K562 (cell line): ENCODE data around the gene SLC35E2B. TPM values are rescaled to one million over a fixed set of nuclear protein-coding genes. Genes with fewer than 3 reads are reported as not detected.
A peak's percentile ranks its signal among the peaks of the same experiment; 100 is the strongest.

Source experiments
- CREM ChIP-seq: IDR thresholded peaks from 2 replicates; pipeline ENCODE4 v1.6.1; 2014; ENCODE audit warnings: antibody characterized with exemption, low read depth
- CTCF ChIP-seq, 3 experiments: IDR thresholded peaks in 2 of 3; conservative IDR thresholded peaks in 1 of 3; 2 replicates each; pipeline ENCODE4 v1.5.1; 2011 to 2012; ENCODE audit warnings: low read length in 3 of 3, mild to moderate bottlenecking in 3 of 3, control low read depth in 2 of 3, improper control_type of control experiment in 1 of 3, inconsistent platforms in 1 of 3, low read depth in 1 of 3, mixed read lengths in 1 of 3, moderate library complexity in 1 of 3; ENCODE audit not compliant: insufficient read depth in 2 of 3
- ELF2 ChIP-seq: fragments of 250-450 bp; sonication (Bioruptor Pico); IDR thresholded peaks from 2 replicates; pipeline ENCODE4 v1.5.0; 2021; ENCODE audit warnings: mild to moderate bottlenecking
- ERF ChIP-seq: fragments of 450-650 bp; formaldehyde crosslinking; IDR thresholded peaks from 2 replicates; pipeline ENCODE4 v1.4.0; 2020; ENCODE audit warnings: mild to moderate bottlenecking, mixed read lengths
- FOXA3 ChIP-seq, 2 experiments: fragments of 450-650 bp in 1 of 2; sonication (generic) in 1 of 2; formaldehyde crosslinking; IDR thresholded peaks in 1 of 2; conservative IDR thresholded peaks in 1 of 2; 2 replicates each; pipeline versions ENCODE4 v1.4.0 to v1.8.0; 2020 to 2022; ENCODE audit warnings: mild to moderate bottlenecking in 2 of 2, missing genetic modification reagents in 1 of 2
- PRDM10 ChIP-seq: fragments of 450-650 bp; IDR thresholded peaks from 2 replicates; pipeline ENCODE4 v1.6.1; 2018; ENCODE audit not compliant: partially characterized antibody
- RHOXF2B ChIP-seq: fragments of 250-450 bp; sonication (Bioruptor Pico); conservative IDR thresholded peaks from 2 replicates; pipeline ENCODE4 v1.5.1; 2021
- SPI1 ChIP-seq: IDR thresholded peaks from 2 replicates; pipeline ENCODE4 v1.6.1; 2011; ENCODE audit warnings: low read depth, low read length, control low read depth, borderline replicate concordance
- TARDBP ChIP-seq: fragments of 450-650 bp; IDR thresholded peaks from 2 replicates; pipeline ENCODE4 v1.6.1; 2016
- TBL1XR1 ChIP-seq, 2 experiments: IDR thresholded peaks; 2 replicates each; pipeline ENCODE4 v1.6.1; 2012; ENCODE audit warnings: improper control_type of control experiment in 2 of 2, low read length in 2 of 2, mild to moderate bottlenecking in 1 of 2
- TRIM28 ChIP-seq: fragments of 450-650 bp; IDR thresholded peaks from 2 replicates; pipeline ENCODE4 v1.6.1; 2017
- YY1 ChIP-seq, 3 experiments: IDR thresholded peaks; 2 replicates each; pipeline ENCODE4 v1.6.1; 2011; ENCODE audit warnings: low read length in 2 of 3, mild to moderate bottlenecking in 2 of 3, moderate library complexity in 2 of 3, borderline replicate concordance in 1 of 3, control low read depth in 1 of 3, low read depth in 1 of 3; ENCODE audit not compliant: insufficient read depth in 3 of 3, insufficient replicate concordance in 2 of 3, control insufficient read depth in 1 of 3, insufficient read length in 1 of 3; ENCODE audit errors: extremely low read depth in 1 of 3
- ZBED1 ChIP-seq: IDR thresholded peaks from 2 replicates; pipeline ENCODE4 v1.6.1; 2014
- ZBTB9 ChIP-seq: fragments of 450-650 bp; formaldehyde crosslinking; IDR thresholded peaks from 2 replicates; pipeline ENCODE4 v1.4.0; 2020; ENCODE audit warnings: mild to moderate bottlenecking, moderate library complexity
- ZKSCAN1 ChIP-seq: fragments of 150-350 bp; IDR thresholded peaks from 2 replicates; pipeline ENCODE4 v1.6.1; 2016; ENCODE audit warnings: low read depth, low read length
- ZNF583 ChIP-seq: fragments of 250-450 bp; sonication (Bioruptor Pico); IDR thresholded peaks from 2 replicates; pipeline ENCODE4 v1.4.0; 2020
- ZNF76 ChIP-seq: fragments of 250-450 bp; sonication (Bioruptor Pico); IDR thresholded peaks from 2 replicates; pipeline ENCODE4 v1.4.0; 2020; ENCODE audit warnings: mild to moderate bottlenecking, moderate library complexity, borderline replicate concordance
- polyA plus RNA-seq, 8 experiments: library from polyadenylated mRNA; depleted of rRNA in 4 of 8; stranded (reverse) in 5 of 8; unstranded in 3 of 8; fragments of >200 nt; fragmentation: Nextera tagmentation in 2 of 8; fragmentation: Illumina TruSeq in 1 of 8; extraction: Ambion mirVana in 2 of 8; extraction: Trizol in 1 of 8; gene quantifications; 2 replicates each; pipeline versions ENCODE4 v1.2.1 to v1.2.3, GENCODE V29; 2011 to 2014; ENCODE audit warnings: inconsistent platforms in 1 of 8, missing spikeins in 1 of 8
- total RNA-seq, 7 experiments: library from RNA; depleted of rRNA in 6 of 7; stranded (reverse); fragments of >200 nt in 6 of 7; fragmentation: Illumina TruSeq in 2 of 7; extraction: Trizol in 2 of 7; gene quantifications; 2 replicates each; pipeline versions ENCODE4 v1.2.1 to v1.2.3, GENCODE V29; 2011 to 2021; ENCODE audit warnings: low replicate concordance in 1 of 7
- TF ChIP-seq, protein P1 (sequence below): fragments of 200-800 bp; sonication (Bioruptor generic); IDR thresholded peaks from 2 replicates; pipeline ENCODE4 v1.6.1; 2017; ENCODE audit warnings: missing genetic modification characterization, missing compliant biosample characterization

SLC35E2B gene
- total and polyA plus RNA-seq, 9 of the 15 experiments (the other 6 are each of a cell fraction or from before 2014, with no cell fraction given): 4.7 to 44.6 (median 20.7) TPM

DNA sequence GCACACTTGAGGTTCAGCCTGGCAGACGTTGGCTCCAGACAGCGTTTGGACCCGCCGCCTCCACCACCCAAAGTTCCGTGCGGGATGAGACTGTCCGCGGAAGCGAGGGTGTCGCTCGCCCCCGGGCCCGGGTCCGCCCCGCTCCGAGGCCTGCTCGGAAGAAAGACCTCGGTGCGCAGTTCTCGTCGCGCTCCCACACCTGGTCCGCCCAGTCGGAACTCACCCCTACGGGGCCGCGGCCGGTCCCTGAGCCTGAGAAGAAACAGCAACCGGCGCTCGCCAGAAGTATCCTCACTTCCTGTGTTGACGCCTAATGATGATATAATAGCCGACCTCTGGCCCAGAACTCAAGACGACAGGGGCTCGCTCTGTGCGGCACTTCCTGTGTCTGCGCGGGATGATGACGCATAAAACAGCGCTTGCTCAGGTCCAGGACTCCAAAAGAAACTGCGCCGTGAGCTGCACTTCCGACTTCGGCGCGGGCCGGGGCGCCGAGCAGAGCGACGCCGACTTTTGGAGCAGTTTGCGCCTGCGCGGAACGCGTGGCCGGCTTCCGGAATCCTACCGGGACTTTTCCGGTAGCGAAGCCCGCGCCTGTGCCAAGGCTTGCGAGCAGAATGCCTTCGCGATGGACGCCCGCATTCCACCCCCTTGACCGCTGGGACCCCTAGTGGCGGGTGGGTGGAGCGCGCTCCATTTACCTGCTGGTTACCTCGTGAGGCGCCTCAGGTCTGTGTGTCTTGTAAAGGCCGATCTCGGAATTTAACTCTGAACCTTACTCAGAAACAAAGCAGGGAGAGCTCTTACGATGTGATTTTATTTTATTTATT is 31.7 kb upstream of the SLC35E2B start, which contains the start of gene CDK11A (continued):
- TF ChIP-seq RHOXF2B (CRISPR knock-in tag) (0 out of 2 replicates have a peak, but pooled peaks have one; percentile 31), ZNF76 (peak; percentile 53; the same call in 1 of the 2 replicates), TBL1XR1 (IDR thresholded peaks at IDR 0.05; ENCODE audit: low read length in 2 of 2) (peak in 1 of 2 experiments; percentile 97; a peak in 2 of 4 replicates), ZKSCAN1 (peak; percentile 58; the same call in 1 of the 2 replicates), TRIM28 (0 out of 2 replicates have a peak, but pooled peaks have one; percentile 47), ZBED1 (peak; percentile 48), SPI1 (peak; percentile 79), ELF2 (CRISPR knock-in tag) (peak; percentile 98), CREM (peak; percentile 99), TARDBP (peak; percentile 71; the same call in 1 of the 2 replicates), CTCF (IDR thresholded peaks at IDR 0.05 in 2 of 3, conservative IDR thresholded peaks at IDR 0.05 in 1 of 3; ENCODE audit: insufficient read depth in 2 of 3, low read depth in 1 of 3, low read length in 3 of 3) (peak; percentile 17 to 52 (median 37); a peak in 5 of 6 replicates), FOXA3 (CRISPR knock-in tag; conservative IDR thresholded peaks at IDR 0.05 in 1 of 2, IDR thresholded peaks at IDR 0.05 in 1 of 2) (0 out of 4 replicates have a peak, but pooled peaks of 1 of the 2 experiments have one; percentile 19), ZNF583 (CRISPR knock-in tag) (0 out of 2 replicates have a peak, but pooled peaks have one; percentile 12), ERF (peak; percentile 71; the same call in 1 of the 2 replicates), YY1 (IDR thresholded peaks at IDR 0.05; ENCODE audit: borderline replicate concordance in 1 of 3, control insufficient read depth in 1 of 3, extremely low read depth in 1 of 3, insufficient read depth in 3 of 3, insufficient read length in 1 of 3, insufficient replicate concordance in 2 of 3, low read depth in 1 of 3, low read length in 2 of 3) (peak in 1 of 3 experiments; percentile 32), ZBTB9 (CRISPR knock-in tag) (peak; percentile 74; the same call in 1 of the 2 replicates), PRDM10 (peak; percentile 69)
- TF ChIP-seq, protein P1, sequence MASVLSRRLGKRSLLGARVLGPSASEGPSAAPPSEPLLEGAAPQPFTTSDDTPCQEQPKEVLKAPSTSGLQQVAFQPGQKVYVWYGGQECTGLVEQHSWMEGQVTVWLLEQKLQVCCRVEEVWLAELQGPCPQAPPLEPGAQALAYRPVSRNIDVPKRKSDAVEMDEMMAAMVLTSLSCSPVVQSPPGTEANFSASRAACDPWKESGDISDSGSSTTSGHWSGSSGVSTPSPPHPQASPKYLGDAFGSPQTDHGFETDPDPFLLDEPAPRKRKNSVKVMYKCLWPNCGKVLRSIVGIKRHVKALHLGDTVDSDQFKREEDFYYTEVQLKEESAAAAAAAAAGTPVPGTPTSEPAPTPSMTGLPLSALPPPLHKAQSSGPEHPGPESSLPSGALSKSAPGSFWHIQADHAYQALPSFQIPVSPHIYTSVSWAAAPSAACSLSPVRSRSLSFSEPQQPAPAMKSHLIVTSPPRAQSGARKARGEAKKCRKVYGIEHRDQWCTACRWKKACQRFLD (CRISPR knock-in tag): 0 out of 2 replicates have a peak, but pooled peaks have one; percentile 18
